ENCODE results near the gene COX7A1. TPM values are rescaled to one million over a fixed set of nuclear protein-coding genes. Genes with fewer than 3 reads are reported as not detected.
A peak's percentile ranks its signal among the peaks of the same experiment; 100 is the strongest.
"Not testable (repeated sequence)": the region's sequence is repeated elsewhere in the genome, so short reads cannot be mapped to it uniquely, and the experiment has no call there.

Gene COX7A1
- total and polyA plus RNA-seq, 12 donors, result 850 to 3,571 (median 2,660) TPM

- Histone ChIP-seq H3K4me3 (no peak overlapping the region), H3K9me3 (no peaks in the 10 kb centered on the region), H3K27me3 (no peaks in the 10 kb centered on the region), H3K4me1 (peaks cover 0 to 8% (median 0%) of the 10 kb centered on the region in 9 donors), H3K36me3 (peaks cover 0 to 53% (median 6%) of the 10 kb centered on the region in 9 donors), H3K27ac (peak overlapping the region in 7 of 10 donors; percentile 28 to 66 (median 49))
- DNase-seq (peak in 1 of 2 donors; percentile 49), ATAC-seq (peak; percentile 61 to 95 (median 90))
- intact Hi-C loops (cut with DNase I), result no loop called here
- WGBS, 2 donors, result 36 to 62% methylated on average over 10 of the region's 10 CpGs
- TF ChIP-seq, protein P1, sequence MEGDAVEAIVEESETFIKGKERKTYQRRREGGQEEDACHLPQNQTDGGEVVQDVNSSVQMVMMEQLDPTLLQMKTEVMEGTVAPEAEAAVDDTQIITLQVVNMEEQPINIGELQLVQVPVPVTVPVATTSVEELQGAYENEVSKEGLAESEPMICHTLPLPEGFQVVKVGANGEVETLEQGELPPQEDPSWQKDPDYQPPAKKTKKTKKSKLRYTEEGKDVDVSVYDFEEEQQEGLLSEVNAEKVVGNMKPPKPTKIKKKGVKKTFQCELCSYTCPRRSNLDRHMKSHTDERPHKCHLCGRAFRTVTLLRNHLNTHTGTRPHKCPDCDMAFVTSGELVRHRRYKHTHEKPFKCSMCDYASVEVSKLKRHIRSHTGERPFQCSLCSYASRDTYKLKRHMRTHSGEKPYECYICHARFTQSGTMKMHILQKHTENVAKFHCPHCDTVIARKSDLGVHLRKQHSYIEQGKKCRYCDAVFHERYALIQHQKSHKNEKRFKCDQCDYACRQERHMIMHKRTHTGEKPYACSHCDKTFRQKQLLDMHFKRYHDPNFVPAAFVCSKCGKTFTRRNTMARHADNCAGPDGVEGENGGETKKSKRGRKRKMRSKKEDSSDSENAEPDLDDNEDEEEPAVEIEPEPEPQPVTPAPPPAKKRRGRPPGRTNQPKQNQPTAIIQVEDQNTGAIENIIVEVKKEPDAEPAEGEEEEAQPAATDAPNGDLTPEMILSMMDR (IDR thresholded peaks at IDR 0.05), result no peak
These were observed 31.0 kb upstream of the COX7A1 start for GRCh38 chr19:36183245-36183628.

DNA sequence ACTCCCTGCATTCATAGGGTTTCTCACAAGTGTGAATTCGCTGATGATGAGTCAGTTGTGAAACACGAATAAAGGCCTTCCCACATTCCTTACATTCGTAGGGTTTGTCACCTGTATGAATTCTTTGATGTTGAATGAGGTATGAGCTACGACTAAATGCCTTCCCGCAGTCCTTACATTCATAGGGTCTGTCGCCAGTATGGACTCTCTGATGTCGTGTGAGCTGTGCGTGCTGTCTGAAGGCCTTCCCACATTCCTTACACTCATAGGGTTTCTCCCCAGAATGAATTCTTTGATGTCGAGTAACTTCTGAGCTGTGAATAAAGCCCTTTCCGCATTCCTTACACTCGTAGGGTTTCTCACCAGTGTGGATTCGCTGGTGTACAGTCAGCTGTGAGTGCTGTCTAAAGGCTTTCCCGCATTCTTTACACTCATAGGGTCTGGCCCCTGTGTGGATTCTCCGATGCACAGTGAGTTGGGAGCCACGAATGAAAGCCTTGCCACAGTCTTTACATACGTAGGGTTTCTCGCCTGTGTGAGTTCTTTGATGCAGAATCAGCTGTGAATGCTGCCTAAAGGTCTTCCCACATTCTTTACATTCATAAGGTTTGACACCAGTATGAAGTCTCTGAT lies 30.5 kb upstream of the COX7A1 start:
- H3K9me3 ChIP-seq, result no peaks in the 10 kb centered on the region
- 82 to 84% methylated on average over 17 of the region's 17 CpGs for WGBS, 2 donors
- no peak overlapping the region for H3K4me3 ChIP-seq
- no peak for DNase-seq
- intact Hi-C loops (cut with DNase I), result no loop called here
- TF ChIP-seq, protein P1 (IDR thresholded peaks at IDR 0.05), result no peak
- H3K27ac ChIP-seq, result peak overlapping the region in 6 of 10 donors; percentile 28 to 66 (median 36)
- no peaks in the 10 kb centered on the region for H3K27me3 ChIP-seq
- H3K36me3 ChIP-seq, result peaks cover 0 to 48% (median 6%) of the 10 kb centered on the region in 9 donors
- ATAC-seq, result peak in 5 of 8 donors; percentile 18 to 45 (median 22)
- H3K4me1 ChIP-seq, result peaks cover 0 to 8% (median 0%) of the 10 kb centered on the region in 9 donors

- DNase-seq, ATAC-seq, H3K9me3 ChIP-seq, H3K4me1 ChIP-seq, H3K27me3 ChIP-seq, H3K4me3 ChIP-seq, H3K27ac ChIP-seq: not testable (repeated sequence)
- 38 to 64% methylated on average over 2 of the region's 2 CpGs for WGBS, 2 donors
- intact Hi-C loops (cut with DNase I), result loop anchor here in 1 of 10 donors (10.0 kb wide), 1 partner anchor 114 kb away; no protein-coding TSS in a partner anchor
- peaks cover 0 to 33% (median 6%) of the 10 kb centered on the region in 9 donors for H3K36me3 ChIP-seq
These were observed 26.8 kb upstream of the COX7A1 start for GRCh38 chr19:36179077-36179476.

DNA sequence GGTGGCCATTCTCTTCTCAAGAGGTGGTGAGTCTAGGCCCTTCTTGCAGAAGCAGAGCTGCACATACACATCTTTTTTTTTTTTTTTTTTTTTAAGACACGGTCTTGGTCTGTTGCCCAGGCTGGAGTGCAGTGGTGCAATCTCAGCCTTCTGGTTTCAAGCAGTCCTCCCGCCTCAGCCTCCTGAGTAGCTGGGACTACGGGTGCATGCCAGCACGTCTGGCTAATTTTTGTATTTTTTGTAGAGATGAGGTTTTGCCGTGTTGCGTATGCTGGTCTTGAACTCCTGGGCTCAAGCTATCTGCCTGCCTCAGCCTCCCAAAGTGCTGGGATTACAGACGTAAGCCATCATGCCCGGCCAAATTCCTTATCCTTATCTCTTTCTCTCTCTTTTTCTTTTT lies 21.6 kb upstream of the COX7A1 start:
- not testable (repeated sequence) for DNase-seq, H3K4me3 ChIP-seq, H3K36me3 ChIP-seq, H3K9me3 ChIP-seq, ATAC-seq, H3K27me3 ChIP-seq, H3K27ac ChIP-seq
- WGBS, 2 donors, result 74 to 84% methylated on average over 8 of the region's 8 CpGs
- H3K4me1 ChIP-seq, result peaks cover 0 to 22% (median 15%) of the 10 kb centered on the region in 9 donors
- intact Hi-C loops (cut with DNase I), result loop anchor here in 7 of 10 donors (5.0 to 10.0 kb wide), 4 partner anchors 47 to 117 kb away; no protein-coding TSS in a partner anchor

GRCh38 chr19:36172852-36173251 lies 20.6 kb upstream of the COX7A1 start:
- Histone ChIP-seq H3K36me3 (peaks cover 0 to 4% (median 0%) of the 10 kb centered on the region in 9 donors), H3K27me3 (no peaks in the 10 kb centered on the region), H3K4me3 (no peak overlapping the region), H3K9me3 (no peaks in the 10 kb centered on the region), H3K4me1 (peaks cover 0 to 28% (median 19%) of the 10 kb centered on the region in 9 donors), H3K27ac (no peak overlapping the region)
- WGBS, 2 donors, result 91 to 95% methylated on average over 5 of the region's 5 CpGs
- TF ChIP-seq, protein P1 (IDR thresholded peaks at IDR 0.05), result no peak
- ATAC-seq (no peak), DNase-seq (no peak)
- intact Hi-C loops (cut with DNase I), result loop anchor here in 7 of 10 donors (5.0 to 10.0 kb wide), 4 partner anchors 46 to 116 kb away; no protein-coding TSS in a partner anchor

Data from heart right ventricle (tissue), 16 donors.